GM12891 (cell line): ENCODE results near the gene RNF220.
"Not testable (repeated sequence)": the region's sequence is repeated elsewhere in the genome, so short reads cannot be mapped to it uniquely, and the experiment has no call there.

ENCODE experiments used
- DNase-seq: peaks from one replicate; pipeline ENCODE4 v3.0.0; 2011; ENCODE audit warnings: low spot score; ENCODE audit not compliant: insufficient read length
- FAIRE-seq: peaks from 2 replicates; lab custom pipeline; 2011; peaks lifted over from hg19 to GRCh38; lab: Jason Lieb, UNC
- PAX5 ChIP-seq: IDR thresholded peaks from 2 replicates; pipeline ENCODE4 v1.6.1; 2011; ENCODE audit warnings: low read length, moderate library complexity, mild to moderate bottlenecking; ENCODE audit not compliant: insufficient read depth, severe bottlenecking
- POLR2A ChIP-seq: IDR thresholded peaks from 2 replicates; pipeline ENCODE4 v1.6.1; 2011; ENCODE audit warnings: low read depth, low read length, control low read depth
- POLR2AphosphoS5 ChIP-seq: IDR thresholded peaks from 2 replicates; pipeline ENCODE4 v1.6.1; 2011; ENCODE audit warnings: low read depth, low read length, control low read depth
- POU2F2 ChIP-seq: IDR thresholded peaks from 2 replicates; pipeline ENCODE4 v1.6.1; 2011; ENCODE audit warnings: low read depth, mild to moderate bottlenecking, control low read depth, low read length, moderate library complexity
- SPI1 ChIP-seq: IDR thresholded peaks from 2 replicates; pipeline ENCODE4 v1.6.1; 2011; ENCODE audit warnings: low read depth, low read length, control low read depth
- TAF1 ChIP-seq: IDR thresholded peaks from 2 replicates; pipeline ENCODE4 v1.6.1; 2011; ENCODE audit warnings: low read depth, low read length, control low read depth

Gene RNF220

GRCh38 chr1:44694863-44695478 lies 289.9 kb downstream of the RNF220 start:
- TF ChIP-seq SPI1, result no peak
- peak; percentile 87 for TF ChIP-seq PAX5
- DNase-seq, result no peak
- FAIRE-seq, result peak; percentile 99

GRCh38 chr1:44695671-44696070 lies 290.6 kb downstream of the RNF220 start:
- TF ChIP-seq SPI1, result no peak
- TF ChIP-seq TAF1, result no peak
- TF ChIP-seq PAX5, result no peak
- no peak for TF ChIP-seq POU2F2
- no peak for TF ChIP-seq POLR2AphosphoS5
- no peak for TF ChIP-seq POLR2A
- no peak for DNase-seq
- FAIRE-seq, result no peak

- FAIRE-seq, result no peak
- TF ChIP-seq PAX5 (no peak), SPI1 (no peak), TAF1 (no peak), POLR2A (no peak)
- no peak for DNase-seq
Measured at GRCh38 chr1:44696101-44696500, 291.0 kb downstream of the RNF220 start.

GRCh38 chr1:44696789-44697345 lies 291.8 kb downstream of the RNF220 start:
- peak; percentile 97 for FAIRE-seq
- no peak for DNase-seq
- no peak for TF ChIP-seq POLR2A
- peak; percentile 79 for TF ChIP-seq SPI1

GRCh38 chr1:44698138-44698537 lies 293.1 kb downstream of the RNF220 start:
- peak; percentile 79 for FAIRE-seq

GRCh38 chr1:44699375-44699774 lies 294.3 kb downstream of the RNF220 start:
- FAIRE-seq, DNase-seq: not testable (repeated sequence)

More at GRCh38 chr1:44698138-44698537, 293.1 kb downstream of the RNF220 start:
- no peak for DNase-seq
- no peak for TF ChIP-seq PAX5
- no peak for TF ChIP-seq POLR2AphosphoS5
- no peak for TF ChIP-seq SPI1
- TF ChIP-seq TAF1, result no peak
- TF ChIP-seq POU2F2, result no peak
- TF ChIP-seq POLR2A, result no peak

- no peak for DNase-seq
- FAIRE-seq, result no peak
- TF ChIP-seq POLR2AphosphoS5, result no peak
- TF ChIP-seq SPI1, result no peak
- TF ChIP-seq POLR2A, result no peak
- no peak for TF ChIP-seq PAX5
- no peak for TF ChIP-seq TAF1
- no peak for TF ChIP-seq POU2F2
Measured at GRCh38 chr1:44700573-44700972, 295.5 kb downstream of the RNF220 start.

- TF ChIP-seq POU2F2 (no peak), SPI1 (no peak), TAF1 (no peak), POLR2A (no peak), PAX5 (no peak), POLR2AphosphoS5 (no peak)
- FAIRE-seq (no peak), DNase-seq (no peak)
Measured at GRCh38 chr1:44701141-44701573, 296.1 kb downstream of the RNF220 start.
